ENCODE results near the gene KIAA1671. TPM values are rescaled to one million over a fixed set of nuclear protein-coding genes. Genes with fewer than 3 reads are reported as not detected.
A peak's percentile ranks its signal among the peaks of the same experiment; 100 is the strongest.

KIAA1671 gene
- total RNA-seq, 1 donor from 2014 or later: 14.5 TPM

DNA sequence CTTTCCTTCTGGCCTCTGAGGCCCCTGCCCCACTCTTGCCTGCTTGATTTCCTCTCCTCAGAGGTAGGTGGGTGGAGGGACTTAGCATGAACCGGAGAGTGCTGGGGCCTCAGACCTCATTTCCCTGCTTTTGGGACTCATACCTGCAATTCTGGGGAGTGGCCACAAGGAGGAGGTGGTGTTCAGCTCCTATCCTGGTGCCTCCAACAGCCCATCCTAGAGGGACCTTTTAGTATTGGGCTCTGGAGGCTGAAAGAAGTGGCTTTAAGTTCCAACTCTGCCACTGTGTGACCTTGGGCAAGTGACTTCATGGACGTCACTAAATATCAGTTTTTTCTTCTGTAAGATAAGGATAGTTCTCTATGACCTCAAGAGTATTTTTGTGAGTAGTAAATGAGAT lies 98.6 kb downstream of the KIAA1671 start:
- no peaks in the 10 kb centered on the region for H3K9me3 Mint-ChIP-seq
- H3K4me3 Mint-ChIP-seq: no peak overlapping the region
- TF ChIP-seq, protein P1, sequence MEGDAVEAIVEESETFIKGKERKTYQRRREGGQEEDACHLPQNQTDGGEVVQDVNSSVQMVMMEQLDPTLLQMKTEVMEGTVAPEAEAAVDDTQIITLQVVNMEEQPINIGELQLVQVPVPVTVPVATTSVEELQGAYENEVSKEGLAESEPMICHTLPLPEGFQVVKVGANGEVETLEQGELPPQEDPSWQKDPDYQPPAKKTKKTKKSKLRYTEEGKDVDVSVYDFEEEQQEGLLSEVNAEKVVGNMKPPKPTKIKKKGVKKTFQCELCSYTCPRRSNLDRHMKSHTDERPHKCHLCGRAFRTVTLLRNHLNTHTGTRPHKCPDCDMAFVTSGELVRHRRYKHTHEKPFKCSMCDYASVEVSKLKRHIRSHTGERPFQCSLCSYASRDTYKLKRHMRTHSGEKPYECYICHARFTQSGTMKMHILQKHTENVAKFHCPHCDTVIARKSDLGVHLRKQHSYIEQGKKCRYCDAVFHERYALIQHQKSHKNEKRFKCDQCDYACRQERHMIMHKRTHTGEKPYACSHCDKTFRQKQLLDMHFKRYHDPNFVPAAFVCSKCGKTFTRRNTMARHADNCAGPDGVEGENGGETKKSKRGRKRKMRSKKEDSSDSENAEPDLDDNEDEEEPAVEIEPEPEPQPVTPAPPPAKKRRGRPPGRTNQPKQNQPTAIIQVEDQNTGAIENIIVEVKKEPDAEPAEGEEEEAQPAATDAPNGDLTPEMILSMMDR (conservative IDR thresholded peaks at IDR 0.05): peak; percentile 59
- H3K36me3 Mint-ChIP-seq (ENCODE audit: low read depth): peaks cover 19% of the 10 kb centered on the region
- peaks cover 6% of the 10 kb centered on the region for H3K4me1 Mint-ChIP-seq
- no peak overlapping the region for H3K27ac Mint-ChIP-seq (ENCODE audit: unreplicated experiment)
- DNase-seq (ENCODE audit: low read depth, low spot score): no peak
- no peaks in the 10 kb centered on the region for H3K27me3 Mint-ChIP-seq (ENCODE audit: low read depth)

DNA sequence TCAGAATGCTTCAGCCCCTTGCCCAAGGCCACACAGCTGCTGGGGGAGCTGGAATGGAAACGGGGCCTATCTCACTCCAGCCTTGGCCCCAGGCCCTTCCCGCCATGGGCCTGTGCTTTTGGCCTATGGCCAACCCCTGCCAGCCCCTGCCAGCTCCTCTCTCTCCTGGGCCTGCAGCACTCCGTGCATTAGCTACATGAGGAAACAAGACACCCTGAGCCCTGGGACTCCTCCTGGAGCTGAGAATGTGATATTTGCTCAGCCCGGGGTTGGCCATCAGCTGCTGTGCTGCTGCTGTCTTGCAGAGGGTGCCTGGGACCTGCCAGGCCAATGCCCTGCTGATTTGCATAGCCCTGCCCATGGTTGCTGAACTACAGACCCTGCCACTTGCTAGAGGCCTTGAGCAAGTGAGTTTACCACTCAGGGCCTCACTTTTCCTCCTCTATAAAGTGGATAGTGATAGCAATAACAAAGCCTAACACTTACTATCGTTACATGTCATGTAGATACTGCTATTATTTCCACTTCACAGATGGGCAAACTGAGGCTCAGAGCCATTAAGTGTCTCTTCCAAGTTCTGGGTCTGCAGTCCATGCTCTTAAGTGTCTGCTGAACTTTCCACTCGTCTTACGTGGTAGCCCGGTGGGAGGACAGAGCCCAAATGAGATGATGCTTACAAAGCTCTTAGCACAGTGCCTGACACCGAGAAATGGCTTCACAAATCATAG lies 99.6 kb downstream of the KIAA1671 start:
- no peaks in the 10 kb centered on the region for H3K27me3 Mint-ChIP-seq (ENCODE audit: low read depth)
- TF ChIP-seq, protein P1 (conservative IDR thresholded peaks at IDR 0.05): no peak
- no peak overlapping the region for H3K4me3 Mint-ChIP-seq
- no peak overlapping the region for H3K27ac Mint-ChIP-seq (ENCODE audit: unreplicated experiment)
- H3K4me1 Mint-ChIP-seq: peaks cover 9% of the 10 kb centered on the region
- peaks cover 19% of the 10 kb centered on the region for H3K36me3 Mint-ChIP-seq (ENCODE audit: low read depth)
- H3K9me3 Mint-ChIP-seq: no peaks in the 10 kb centered on the region
- no peak for DNase-seq (ENCODE audit: low read depth, low spot score)

DNA sequence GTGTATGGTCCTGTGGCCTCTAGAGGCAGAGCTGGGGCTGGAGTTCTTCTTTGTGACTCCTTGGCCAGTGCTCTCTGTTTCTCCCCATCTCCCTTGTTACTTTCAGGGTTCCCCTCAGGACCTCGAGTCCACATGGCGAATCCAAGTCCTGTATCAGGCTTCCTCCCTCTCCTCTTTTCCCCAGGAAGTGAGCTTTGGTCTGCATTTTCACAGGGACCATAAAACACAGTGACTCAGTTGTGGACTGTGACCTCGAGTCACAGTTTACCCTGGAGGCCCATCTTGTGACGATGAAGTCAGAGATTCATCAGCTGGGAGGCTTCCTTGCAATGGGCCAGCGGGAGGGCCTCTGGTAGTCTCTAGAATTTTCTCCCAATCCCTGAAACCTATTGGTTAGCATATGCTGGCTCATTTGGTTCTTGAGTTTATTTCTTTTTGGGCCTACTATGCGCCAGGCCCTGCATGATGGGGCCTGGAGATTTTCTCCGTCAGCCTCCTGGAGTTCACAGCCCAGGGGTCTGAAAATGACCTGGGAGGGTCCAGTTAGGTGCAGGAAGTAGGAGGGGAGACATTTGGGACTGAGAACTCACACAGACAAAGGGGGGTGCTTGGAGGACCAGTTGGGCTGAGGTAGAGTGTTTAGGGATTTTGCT lies 100.8 kb downstream of the KIAA1671 start:
- H3K4me1 Mint-ChIP-seq: peaks cover 13% of the 10 kb centered on the region
- no peaks in the 10 kb centered on the region for H3K9me3 Mint-ChIP-seq
- H3K4me3 Mint-ChIP-seq: no peak overlapping the region
- H3K36me3 Mint-ChIP-seq (ENCODE audit: low read depth): peaks cover 19% of the 10 kb centered on the region
- no peak for DNase-seq (ENCODE audit: low read depth, low spot score)
- no peaks in the 10 kb centered on the region for H3K27me3 Mint-ChIP-seq (ENCODE audit: low read depth)
- H3K27ac Mint-ChIP-seq (ENCODE audit: unreplicated experiment): peak overlapping the region; percentile 36
- TF ChIP-seq, protein P1 (conservative IDR thresholded peaks at IDR 0.05): no peak

DNA sequence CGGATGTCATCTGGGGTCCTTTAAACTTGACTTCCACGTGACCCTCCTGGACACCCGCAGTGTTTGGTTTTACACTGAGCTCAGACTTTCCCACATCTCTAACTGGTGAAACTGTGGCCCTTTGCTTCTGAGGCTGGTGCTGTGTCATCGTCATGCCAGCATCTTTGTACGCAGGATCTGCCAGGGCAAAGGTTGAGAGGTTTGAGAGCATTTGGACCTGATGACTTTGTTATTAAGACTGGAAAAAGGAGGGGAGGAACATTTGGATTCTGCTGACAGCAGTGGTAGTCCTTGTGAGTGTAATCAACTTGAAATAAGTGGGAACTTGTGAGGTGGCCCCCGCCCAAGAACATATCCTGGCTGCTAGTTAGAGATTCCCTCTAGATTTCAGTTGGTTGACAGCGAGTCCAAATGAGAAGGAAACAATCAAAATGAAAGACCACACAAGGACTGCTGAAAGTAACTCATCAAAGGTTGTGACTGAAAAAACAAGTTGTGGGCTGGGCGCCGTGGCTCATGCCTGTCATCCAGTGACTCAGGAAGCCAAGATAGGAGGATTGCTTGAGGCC lies 102.5 kb downstream of the KIAA1671 start:
- Mint-ChIP-seq H3K4me1 (peaks cover 13% of the 10 kb centered on the region), H3K27ac (ENCODE audit: unreplicated experiment) (no peak overlapping the region), H3K4me3 (no peak overlapping the region), H3K27me3 (ENCODE audit: low read depth) (no peaks in the 10 kb centered on the region), H3K9me3 (no peaks in the 10 kb centered on the region), H3K36me3 (ENCODE audit: low read depth) (peaks cover 17% of the 10 kb centered on the region)
- TF ChIP-seq, protein P1 (conservative IDR thresholded peaks at IDR 0.05): no peak
- no peak for DNase-seq (ENCODE audit: low read depth, low spot score)

DNA sequence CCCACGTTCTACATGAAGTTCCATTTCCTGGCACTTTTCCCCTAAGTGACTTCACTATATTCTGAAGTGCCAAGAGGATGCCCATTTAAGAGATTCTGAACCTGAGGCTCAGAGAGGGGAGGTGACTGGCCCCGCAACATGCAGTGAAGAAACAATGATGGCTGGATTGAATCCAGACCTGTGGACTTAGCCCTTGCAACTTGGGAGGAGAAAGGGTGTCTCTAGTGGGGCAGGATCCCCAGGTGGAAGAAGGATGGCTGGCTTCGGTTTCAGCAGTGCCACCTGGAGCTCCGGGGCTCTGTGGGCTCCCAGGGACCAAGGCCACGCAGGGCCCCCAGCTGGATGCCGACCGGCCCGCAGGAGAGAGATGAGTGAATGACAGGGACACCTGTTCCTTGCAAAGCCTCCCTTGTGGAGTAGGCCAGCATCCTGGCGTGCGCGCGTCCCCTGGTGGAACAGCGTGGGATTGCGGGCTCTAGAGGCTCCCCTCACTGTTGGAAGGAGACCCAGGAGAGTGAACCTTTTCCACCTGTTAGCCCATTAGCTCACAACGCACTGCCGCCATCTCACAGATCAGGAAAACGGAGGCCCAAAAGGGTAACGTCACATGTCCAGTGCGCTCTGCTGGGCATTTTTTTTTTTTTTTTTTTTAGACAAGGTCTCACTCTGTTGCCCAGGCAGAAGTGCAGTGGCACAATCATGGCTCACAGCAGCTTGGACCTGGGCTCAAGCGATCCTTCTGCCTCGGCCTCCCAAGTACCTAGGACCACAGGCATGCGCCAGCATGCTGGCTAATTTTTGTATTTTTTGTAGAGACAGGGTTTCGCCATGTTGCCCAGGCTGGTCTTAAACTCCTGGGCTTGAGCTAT lies 104.7 kb downstream of the KIAA1671 start:
- Mint-ChIP-seq H3K4me3 (no peak overlapping the region), H3K27ac (ENCODE audit: unreplicated experiment) (no peak overlapping the region), H3K9me3 (no peaks in the 10 kb centered on the region), H3K36me3 (ENCODE audit: low read depth) (no peaks in the 10 kb centered on the region), H3K27me3 (ENCODE audit: low read depth) (no peaks in the 10 kb centered on the region), H3K4me1 (peaks cover 16% of the 10 kb centered on the region)
- DNase-seq (ENCODE audit: low read depth, low spot score): peak; percentile 84
- TF ChIP-seq, protein P1 (conservative IDR thresholded peaks at IDR 0.05): peak; percentile 80

All from neural crest cell (in vitro differentiated cells).